ENCODE data around the gene RANBP17.
"Not testable (repeated sequence)": the region's sequence is repeated elsewhere in the genome, so short reads cannot be mapped to it uniquely, and the experiment has no call there.

Gene RANBP17

GRCh38 chr5:170861917-170862766, at the start of gene RANBP17:
TSS of gene RANBP17 (plus strand) at chr5:170862018.
- peak; percentile 2 for DNase-seq

- DNase-seq, result no peak
These were observed 48.6 kb upstream of the RANBP17 start for GRCh38 chr5:170813231-170813630.

GRCh38 chr5:170817195-170817594, 44.6 kb upstream of the RANBP17 start:
- no peak for DNase-seq

GRCh38 chr5:170818232-170818631, 43.6 kb upstream of the RANBP17 start:
- no peak for DNase-seq

- no peak for DNase-seq
These were observed 42.0 kb upstream of the RANBP17 start for GRCh38 chr5:170819824-170820223.

- no peak for DNase-seq
These were observed 40.5 kb upstream of the RANBP17 start for GRCh38 chr5:170821257-170821800.

- no peak for DNase-seq
These were observed 35.7 kb upstream of the RANBP17 start for GRCh38 chr5:170826117-170826516.

GRCh38 chr5:170832241-170832640, 29.6 kb upstream of the RANBP17 start:
- no peak for DNase-seq

- DNase-seq, result not testable (repeated sequence)
These were observed 27.8 kb upstream of the RANBP17 start for GRCh38 chr5:170833981-170834380.

- DNase-seq, result no peak
These were observed 25.6 kb upstream of the RANBP17 start for GRCh38 chr5:170836226-170836625.

GRCh38 chr5:170843870-170844269, 17.9 kb upstream of the RANBP17 start:
- no peak for DNase-seq

GRCh38 chr5:170844651-170845050, 17.2 kb upstream of the RANBP17 start:
- DNase-seq, result no peak

- no peak for DNase-seq
These were observed 15.4 kb upstream of the RANBP17 start for GRCh38 chr5:170846416-170846815.

- DNase-seq, result no peak
These were observed 15.0 kb upstream of the RANBP17 start for GRCh38 chr5:170846846-170847245.

GRCh38 chr5:170848033-170848432, 13.8 kb upstream of the RANBP17 start:
- DNase-seq, result no peak

- DNase-seq, result no peak
These were observed 12.4 kb upstream of the RANBP17 start for GRCh38 chr5:170849374-170849773.

- DNase-seq, result no peak
These were observed 7.3 kb upstream of the RANBP17 start for GRCh38 chr5:170854566-170854965.

- no peak for DNase-seq
These were observed 4.8 kb upstream of the RANBP17 start for GRCh38 chr5:170857066-170857465.

GRCh38 chr5:170860415-170860814, 1.4 kb upstream of the RANBP17 start:
- DNase-seq, result no peak

GRCh38 chr5:170860818-170861666, 776 bp upstream of the RANBP17 start:
- DNase-seq, result no peak

- DNase-seq, result peak; percentile 3
These were observed 226 bp upstream of the RANBP17 start for GRCh38 chr5:170861667-170861916.

- DNase-seq, result no peak
These were observed 1.8 kb downstream of the RANBP17 start for GRCh38 chr5:170863646-170864045.

- no peak for DNase-seq
These were observed 3.8 kb downstream of the RANBP17 start for GRCh38 chr5:170865622-170866021.

GRCh38 chr5:170867825-170868224, 6.0 kb downstream of the RANBP17 start:
- DNase-seq, result no peak

Measured in activated CD4-positive, alpha-beta T cell treated with anti-CD3 and anti-CD28 coated beads for 48 hours (primary cell).